Measurements from ENCODE around the gene TBX4.

Gene TBX4

GRCh38 chr17:61405686-61406536 is 46.3 kb upstream of the TBX4 start:
- no peak for TF ChIP-seq CTCF (IDR thresholded peaks at IDR 0.05; ENCODE audit: control insufficient read depth, insufficient read depth, low read depth, low read length, missing control alignments)
- no peak overlapping the region for H3K4me3 ChIP-seq (ENCODE audit: control insufficient read depth, low read depth, low read length)
- no peak for DNase-seq (ENCODE audit: low read depth)

- no peak overlapping the region for H3K4me3 ChIP-seq (ENCODE audit: control insufficient read depth, low read depth, low read length)
- DNase-seq (ENCODE audit: low read depth): no peak
- TF ChIP-seq CTCF (IDR thresholded peaks at IDR 0.05; ENCODE audit: control insufficient read depth, insufficient read depth, low read depth, low read length, missing control alignments): no peak
Measured at GRCh38 chr17:61406537-61406845, 45.7 kb upstream of the TBX4 start.

- H3K4me3 ChIP-seq (ENCODE audit: control insufficient read depth, low read depth, low read length): no peak overlapping the region
- DNase-seq (ENCODE audit: low read depth): no peak
- TF ChIP-seq CTCF (IDR thresholded peaks at IDR 0.05; ENCODE audit: control insufficient read depth, insufficient read depth, low read depth, low read length, missing control alignments): no peak
Measured at GRCh38 chr17:61406971-61407911, 45.0 kb upstream of the TBX4 start.

GRCh38 chr17:61408151-61409041 is 43.8 kb upstream of the TBX4 start:
- H3K4me3 ChIP-seq (ENCODE audit: control insufficient read depth, low read depth, low read length): no peak overlapping the region
- no peak for DNase-seq (ENCODE audit: low read depth)
- no peak for TF ChIP-seq CTCF (IDR thresholded peaks at IDR 0.05; ENCODE audit: control insufficient read depth, insufficient read depth, low read depth, low read length, missing control alignments)

- no peak for DNase-seq (ENCODE audit: low read depth)
- H3K4me3 ChIP-seq (ENCODE audit: control insufficient read depth, low read depth, low read length): peak overlapping the region; percentile 34
- peak; percentile 44 for TF ChIP-seq CTCF (IDR thresholded peaks at IDR 0.05; ENCODE audit: control insufficient read depth, insufficient read depth, low read depth, low read length, missing control alignments)
Measured at GRCh38 chr17:61409301-61410112, 42.7 kb upstream of the TBX4 start.

Measured in AG09309 (cell line).